Measurements from ENCODE around the gene ING3.

DNA sequence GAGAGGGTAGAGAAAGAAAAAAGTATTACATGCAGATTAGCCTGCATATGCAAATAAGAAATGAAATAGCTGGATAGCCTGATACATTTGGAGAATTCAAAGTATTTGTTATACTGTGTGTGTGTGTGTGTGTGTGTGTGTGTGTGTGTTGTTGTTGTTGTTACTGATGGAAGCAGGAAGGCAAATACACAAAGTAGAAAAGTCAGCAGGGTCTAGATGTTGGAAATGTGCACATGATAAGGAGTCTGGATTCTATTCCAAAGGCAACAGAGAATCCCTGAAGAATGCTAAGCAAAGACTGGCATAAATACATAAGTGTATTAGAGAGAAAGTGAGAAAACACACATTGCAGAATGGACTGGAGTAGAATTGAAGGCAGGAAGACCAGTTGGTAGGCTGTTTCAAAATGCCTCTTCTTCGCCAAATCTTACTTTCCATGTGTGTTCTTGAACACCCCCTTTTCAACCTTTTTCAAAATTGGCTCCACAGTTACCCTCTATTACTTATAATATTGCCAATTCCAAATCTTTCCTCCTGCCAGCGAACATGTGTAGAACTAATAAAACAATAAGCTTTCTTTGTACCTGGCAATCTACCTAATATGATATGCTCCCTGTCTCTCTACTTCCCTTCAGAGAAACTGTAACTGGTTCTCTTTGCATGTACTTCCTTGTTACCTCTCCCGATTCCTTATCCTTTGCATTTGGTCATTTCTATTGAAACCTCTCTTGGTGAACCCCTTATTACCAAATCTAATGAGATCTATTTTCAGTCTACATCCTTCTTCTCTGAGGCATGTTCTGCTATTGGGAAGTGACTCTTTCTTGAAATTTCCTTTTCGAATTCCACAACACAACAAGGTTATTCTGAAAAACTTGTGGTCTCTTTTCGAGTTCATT is 44.2 kb downstream of the ING3 start:
- TF ChIP-seq POLR2AphosphoS5 (IDR thresholded peaks at IDR 0.05; ENCODE audit: low read depth, low read length) (no peak), ZKSCAN1 (IDR thresholded peaks at IDR 0.05; ENCODE audit: low read length) (no peak)
- TF ChIP-seq, protein P1, sequence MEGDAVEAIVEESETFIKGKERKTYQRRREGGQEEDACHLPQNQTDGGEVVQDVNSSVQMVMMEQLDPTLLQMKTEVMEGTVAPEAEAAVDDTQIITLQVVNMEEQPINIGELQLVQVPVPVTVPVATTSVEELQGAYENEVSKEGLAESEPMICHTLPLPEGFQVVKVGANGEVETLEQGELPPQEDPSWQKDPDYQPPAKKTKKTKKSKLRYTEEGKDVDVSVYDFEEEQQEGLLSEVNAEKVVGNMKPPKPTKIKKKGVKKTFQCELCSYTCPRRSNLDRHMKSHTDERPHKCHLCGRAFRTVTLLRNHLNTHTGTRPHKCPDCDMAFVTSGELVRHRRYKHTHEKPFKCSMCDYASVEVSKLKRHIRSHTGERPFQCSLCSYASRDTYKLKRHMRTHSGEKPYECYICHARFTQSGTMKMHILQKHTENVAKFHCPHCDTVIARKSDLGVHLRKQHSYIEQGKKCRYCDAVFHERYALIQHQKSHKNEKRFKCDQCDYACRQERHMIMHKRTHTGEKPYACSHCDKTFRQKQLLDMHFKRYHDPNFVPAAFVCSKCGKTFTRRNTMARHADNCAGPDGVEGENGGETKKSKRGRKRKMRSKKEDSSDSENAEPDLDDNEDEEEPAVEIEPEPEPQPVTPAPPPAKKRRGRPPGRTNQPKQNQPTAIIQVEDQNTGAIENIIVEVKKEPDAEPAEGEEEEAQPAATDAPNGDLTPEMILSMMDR (CRISPR knock-in tag; IDR thresholded peaks at IDR 0.05) = no peak
